Upper lobe of left lung (tissue), 6 donors: ENCODE results near the gene MBP. TPM values are rescaled to one million over a fixed set of nuclear protein-coding genes. Genes with fewer than 3 reads are reported as not detected.

Source experiments
- ATAC-seq, 2 donors: fragments of 200-7000 bp; cut with Tn5 transposase; one replicate each; pipeline ENCODE4 v1.9.1; 2022; ENCODE audit warnings: mild to moderate bottlenecking in 2 of 2, moderate library complexity in 2 of 2; ENCODE audit not compliant: low FRiP score in 2 of 2
- DNase-seq, 2 donors: peaks; one replicate each; pipeline ENCODE4 v3.0.0-alpha.2; 2019 to 2020
- H3K27ac ChIP-seq, 4 donors: fragments of 200-600 bp; sonication (generic); one replicate each; pipeline ENCODE4 v1.5.1; 2016 to 2019
- H3K27me3 ChIP-seq, 4 donors: fragments of 200-600 bp; sonication (generic); one replicate each; pipeline ENCODE4 v1.5.1; 2017 to 2019
- H3K36me3 ChIP-seq, 4 donors: fragments of 200-600 bp; sonication (generic); one replicate each; pipeline ENCODE4 v1.5.1; 2016 to 2019
- H3K4me1 ChIP-seq, 4 donors: fragments of 200-600 bp; sonication (generic); one replicate each; pipeline ENCODE4 v1.5.1; 2018 to 2019
- H3K4me3 ChIP-seq, 4 donors: fragments of 200-600 bp; sonication (generic); one replicate each; pipeline ENCODE4 v1.5.1; 2017 to 2019; ENCODE audit warnings: mild to moderate bottlenecking in 2 of 4, moderate library complexity in 1 of 4
- H3K9me3 ChIP-seq, 4 donors: fragments of 200-600 bp; sonication (generic); one replicate each; pipeline ENCODE4 v1.5.1; 2018 to 2019
- EP300 ChIP-seq, 4 donors: sonication (generic); formaldehyde crosslinking; IDR thresholded peaks; one replicate each; pipeline ENCODE4 v1.5.1; 2017; ENCODE audit warnings: antibody characterized with exemption in 4 of 4, control low read depth in 2 of 4
- POLR2A ChIP-seq, 4 donors: fragments of 450-650 bp; IDR thresholded peaks; one replicate each; pipeline ENCODE4 v1.5.1; 2016 to 2017; ENCODE audit warnings: antibody characterized with exemption in 4 of 4, mild to moderate bottlenecking in 2 of 4
- POLR2AphosphoS5 ChIP-seq, 2 donors: sonication (generic); formaldehyde crosslinking; IDR thresholded peaks; one replicate each; pipeline ENCODE4 v1.5.1; 2017; ENCODE audit warnings: antibody characterized with exemption in 2 of 2
- WGBS, 2 donors: methylation state at CpG; one replicate each; pipeline ENCODE4 v1.1.5; 2017 to 2018; 5-methylcytosine and 5-hydroxymethylcytosine counted together
- total RNA-seq, 6 donors: library from RNA; depleted of rRNA in 4 of 6; stranded (reverse); fragments of >200 nt in 4 of 6; gene quantifications; one replicate each; pipeline versions ENCODE4 v1.1.0 to v1.2.1, GENCODE V29; 2016 to 2021
- TF ChIP-seq, protein P1 (sequence below), 6 experiments: fragments of 450-650 bp in 4 of 6; fragments of 200-600 bp in 2 of 6; sonication (generic) in 2 of 6; IDR thresholded peaks; one replicate each; pipeline ENCODE4 v1.5.1; 2016 to 2019; ENCODE audit warnings: antibody characterized with exemption in 6 of 6
- donor health status: DM: no; HTN: no; CAD: no; lungs with moderate emphysema.
- donor health status: DM: no; HTN: yes; CAD: no; lungs with severe emphysema.

MBP gene
- total RNA-seq, 6 donors from 2014 or later: 55.5 to 87.6 (median 68.8) TPM

DNA sequence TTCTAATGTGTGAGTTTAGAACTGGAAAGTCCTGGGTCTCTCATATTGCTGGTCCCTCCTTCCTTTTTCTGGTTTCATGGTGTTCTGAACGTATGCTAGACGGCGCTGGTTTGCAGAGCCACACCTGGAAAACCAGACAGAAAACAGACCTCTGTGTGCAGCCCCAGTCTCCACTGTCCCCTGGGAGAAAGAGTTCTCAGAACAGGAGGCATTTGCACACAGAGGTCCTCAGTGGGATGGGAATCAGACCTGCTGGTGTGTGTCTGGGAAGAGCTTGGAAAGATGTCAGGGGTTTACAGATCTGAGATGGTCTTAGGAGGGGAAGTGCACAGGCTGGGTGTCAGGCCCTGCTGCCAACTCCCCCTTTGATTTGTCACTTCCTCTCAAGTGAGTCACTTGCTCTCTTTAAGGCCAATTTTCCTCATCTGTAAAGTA is 14.9 kb upstream of the MBP start:
- H3K27me3 ChIP-seq: no peaks in the 10 kb centered on the region
- H3K36me3 ChIP-seq: no peaks in the 10 kb centered on the region
- WGBS, 2 donors: 55 to 89% methylated on average over 3 of the region's 3 CpGs
- H3K27ac ChIP-seq: no peak overlapping the region
- H3K9me3 ChIP-seq: peaks cover 0 to 12% (median 10%) of the 10 kb centered on the region in 4 donors
- ATAC-seq: peak in 1 of 2 donors; percentile 74
- H3K4me3 ChIP-seq: no peak overlapping the region
- no peak for DNase-seq
- H3K4me1 ChIP-seq: no peaks in the 10 kb centered on the region
- no peak for TF ChIP-seq POLR2A (IDR thresholded peaks at IDR 0.05)
- TF ChIP-seq, protein P1, sequence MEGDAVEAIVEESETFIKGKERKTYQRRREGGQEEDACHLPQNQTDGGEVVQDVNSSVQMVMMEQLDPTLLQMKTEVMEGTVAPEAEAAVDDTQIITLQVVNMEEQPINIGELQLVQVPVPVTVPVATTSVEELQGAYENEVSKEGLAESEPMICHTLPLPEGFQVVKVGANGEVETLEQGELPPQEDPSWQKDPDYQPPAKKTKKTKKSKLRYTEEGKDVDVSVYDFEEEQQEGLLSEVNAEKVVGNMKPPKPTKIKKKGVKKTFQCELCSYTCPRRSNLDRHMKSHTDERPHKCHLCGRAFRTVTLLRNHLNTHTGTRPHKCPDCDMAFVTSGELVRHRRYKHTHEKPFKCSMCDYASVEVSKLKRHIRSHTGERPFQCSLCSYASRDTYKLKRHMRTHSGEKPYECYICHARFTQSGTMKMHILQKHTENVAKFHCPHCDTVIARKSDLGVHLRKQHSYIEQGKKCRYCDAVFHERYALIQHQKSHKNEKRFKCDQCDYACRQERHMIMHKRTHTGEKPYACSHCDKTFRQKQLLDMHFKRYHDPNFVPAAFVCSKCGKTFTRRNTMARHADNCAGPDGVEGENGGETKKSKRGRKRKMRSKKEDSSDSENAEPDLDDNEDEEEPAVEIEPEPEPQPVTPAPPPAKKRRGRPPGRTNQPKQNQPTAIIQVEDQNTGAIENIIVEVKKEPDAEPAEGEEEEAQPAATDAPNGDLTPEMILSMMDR (IDR thresholded peaks at IDR 0.05): no peak
- no peak for TF ChIP-seq POLR2AphosphoS5 (IDR thresholded peaks at IDR 0.05)
- no peak for TF ChIP-seq EP300 (IDR thresholded peaks at IDR 0.05)

DNA sequence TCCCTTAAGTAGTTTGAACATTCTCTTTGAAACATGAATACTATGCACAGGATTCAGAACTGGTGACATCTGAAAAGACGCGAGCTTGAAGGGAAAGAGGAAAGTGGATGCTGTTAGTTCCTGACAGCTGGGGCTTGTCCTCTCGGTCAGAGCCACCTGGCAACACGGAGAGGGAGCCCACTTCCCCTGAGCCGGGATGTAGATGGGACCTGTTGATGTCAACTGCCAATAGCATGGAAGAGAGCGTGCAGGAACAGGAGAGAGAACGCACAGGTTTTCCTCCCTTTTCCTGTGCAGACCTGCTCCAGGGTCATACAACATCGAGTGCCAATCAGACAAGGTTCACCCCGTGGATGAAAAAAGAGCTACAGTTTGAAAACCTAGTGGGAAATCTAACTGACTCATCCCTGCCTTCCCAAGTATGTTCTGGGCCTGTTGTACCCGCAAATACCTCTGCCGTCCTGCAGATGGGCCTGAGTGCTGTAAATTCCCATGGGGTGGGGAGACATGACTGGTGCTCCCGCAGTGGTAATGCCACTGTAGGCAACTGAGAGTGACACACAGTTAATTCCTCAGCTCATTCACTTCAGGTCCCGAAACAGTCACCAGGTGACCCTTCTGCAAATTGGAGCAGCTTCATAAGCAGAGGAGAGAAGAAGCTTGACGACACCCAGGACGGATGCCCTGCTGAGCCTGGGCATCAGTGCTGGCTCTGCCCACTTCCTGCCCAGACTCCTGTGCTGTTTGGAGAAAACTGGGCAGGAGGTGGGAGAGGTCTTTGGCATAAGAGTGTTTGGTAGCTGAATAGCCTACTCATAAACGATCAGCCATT is 13.9 kb upstream of the MBP start:
- Histone ChIP-seq H3K4me1 (no peaks in the 10 kb centered on the region), H3K9me3 (peaks cover 0 to 14% (median 10%) of the 10 kb centered on the region in 4 donors), H3K27ac (no peak overlapping the region), H3K27me3 (no peaks in the 10 kb centered on the region), H3K4me3 (no peak overlapping the region), H3K36me3 (no peaks in the 10 kb centered on the region)
- TF ChIP-seq POLR2AphosphoS5 (IDR thresholded peaks at IDR 0.05): no peak
- no peak for TF ChIP-seq POLR2A (IDR thresholded peaks at IDR 0.05)
- no peak for TF ChIP-seq EP300 (IDR thresholded peaks at IDR 0.05)
- TF ChIP-seq, protein P1 (IDR thresholded peaks at IDR 0.05): no peak
- 74% methylated on average over 14 to 16 of the region's 16 CpGs for WGBS, 2 donors
- ATAC-seq: no peak
- no peak for DNase-seq

DNA sequence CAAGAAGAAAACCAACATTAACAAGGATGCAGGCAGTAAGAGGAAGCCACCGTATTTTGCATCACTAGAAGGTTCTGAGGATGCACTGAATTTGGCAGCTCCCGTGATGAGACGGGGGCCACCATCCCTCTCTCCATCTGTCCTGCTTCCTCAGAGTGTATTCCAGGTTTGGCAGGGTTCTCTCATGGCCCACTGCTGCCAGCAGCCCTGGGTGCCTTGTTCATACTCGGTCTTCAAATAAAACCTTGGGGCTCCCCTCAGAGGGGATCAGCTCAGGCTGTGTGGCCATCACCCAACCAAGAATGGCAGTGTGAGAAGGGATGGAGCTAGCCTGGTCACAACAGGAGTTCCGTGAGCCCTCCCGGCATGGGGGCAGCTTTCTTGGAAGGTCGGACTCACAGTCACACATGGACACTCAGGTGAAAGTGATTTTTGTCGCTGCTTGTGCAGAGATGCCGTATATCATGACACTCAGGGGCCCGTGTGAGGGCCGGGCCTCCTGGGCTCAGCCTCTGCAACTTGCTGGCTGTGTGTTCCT is 12.8 kb upstream of the MBP start:
- Histone ChIP-seq H3K9me3 (peaks cover 0 to 14% (median 10%) of the 10 kb centered on the region in 4 donors), H3K4me3 (no peak overlapping the region), H3K27ac (no peak overlapping the region), H3K27me3 (no peaks in the 10 kb centered on the region), H3K4me1 (peaks cover 0 to 9% (median 6%) of the 10 kb centered on the region in 4 donors), H3K36me3 (no peaks in the 10 kb centered on the region)
- ATAC-seq (no peak), DNase-seq (no peak)
- TF ChIP-seq POLR2AphosphoS5 (IDR thresholded peaks at IDR 0.05): no peak
- TF ChIP-seq, protein P1 (IDR thresholded peaks at IDR 0.05): no peak
- no peak for TF ChIP-seq EP300 (IDR thresholded peaks at IDR 0.05)
- no peak for TF ChIP-seq POLR2A (IDR thresholded peaks at IDR 0.05)
- WGBS, 2 donors: 93% methylated on average over 10 to 11 of the region's 11 CpGs

DNA sequence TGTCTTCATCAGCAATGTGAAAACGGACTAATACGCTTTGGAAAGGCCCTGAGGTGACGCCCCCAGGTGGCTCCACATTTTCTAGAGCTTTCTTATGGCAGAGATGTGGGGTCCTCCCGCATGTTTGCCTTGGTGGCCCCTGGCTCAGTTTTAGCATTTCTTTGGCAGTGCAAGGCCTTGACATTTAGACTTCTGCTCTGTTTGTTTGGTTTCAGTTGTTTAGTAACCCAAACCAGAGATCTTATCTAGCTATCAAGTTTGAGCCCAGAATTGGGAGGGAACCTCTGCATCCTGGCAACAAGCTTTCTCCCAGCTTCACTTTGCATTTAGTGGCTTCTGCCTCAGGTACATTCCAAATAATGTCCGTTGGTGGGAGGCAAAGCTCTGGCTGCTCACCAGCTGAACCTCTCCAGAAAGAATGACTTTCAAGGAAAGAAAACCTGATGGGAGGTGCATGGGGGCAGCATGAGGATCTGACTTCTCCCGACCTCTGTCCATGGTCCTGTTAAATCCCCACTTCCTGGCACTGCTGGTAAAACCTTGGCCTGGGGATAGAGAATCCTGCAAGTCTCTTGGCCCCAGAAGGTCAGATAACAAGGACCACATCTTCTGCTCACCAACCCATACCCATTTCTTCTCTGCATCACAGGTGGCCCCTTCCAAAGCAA is 12.0 kb upstream of the MBP start:
- Histone ChIP-seq H3K4me1 (peaks cover 0 to 11% (median 8%) of the 10 kb centered on the region in 4 donors), H3K27me3 (no peaks in the 10 kb centered on the region)
- WGBS, 2 donors: 76 to 85% methylated on average over 6 of the region's 6 CpGs

More for the DNA sequence above, 12.0 kb upstream of the MBP start:
- Histone ChIP-seq H3K27ac (no peak overlapping the region), H3K4me3 (no peak overlapping the region), H3K9me3 (peaks cover 0 to 14% (median 10%) of the 10 kb centered on the region in 4 donors), H3K36me3 (no peaks in the 10 kb centered on the region)
- ATAC-seq (no peak), DNase-seq (no peak)
- TF ChIP-seq POLR2A (IDR thresholded peaks at IDR 0.05): no peak
- TF ChIP-seq, protein P1 (IDR thresholded peaks at IDR 0.05): no peak
- no peak for TF ChIP-seq EP300 (IDR thresholded peaks at IDR 0.05)
